Spinal cord (tissue), 10 donors: Measurements from ENCODE around the gene RBBP4. TPM values are rescaled to one million over a fixed set of nuclear protein-coding genes. Genes with fewer than 3 reads are reported as not detected.
"Not testable (repeated sequence)": the region's sequence is repeated elsewhere in the genome, so short reads cannot be mapped to it uniquely, and the experiment has no call there.

Experiments used
- DNase-seq, 6 donors: peaks; one replicate each; pipeline versions ENCODE4 v3.0.0 to v3.0.0-alpha.2; 2013 to 2015; ENCODE audit warnings: low spot score in 6 of 6, low read depth in 4 of 6
- H3K27ac ChIP-seq: one replicate; pipeline ENCODE4 v1.5.1; 2013; ENCODE audit warnings: low read depth, low read length, control low read depth
- H3K27me3 ChIP-seq: one replicate; pipeline ENCODE4 v1.6.1; 2013; ENCODE audit warnings: low read length; ENCODE audit not compliant: control insufficient read depth, insufficient read depth
- H3K36me3 ChIP-seq: one replicate; pipeline ENCODE4 v1.6.1; 2013; ENCODE audit warnings: low read length; ENCODE audit not compliant: control insufficient read depth, insufficient read depth
- H3K4me1 ChIP-seq: one replicate; pipeline ENCODE4 v1.6.1; 2013; ENCODE audit warnings: low read length; ENCODE audit not compliant: control insufficient read depth, insufficient read depth
- H3K4me3 ChIP-seq: one replicate; pipeline ENCODE4 v1.5.1; 2013; ENCODE audit warnings: low read depth, low read length, control low read depth
- H3K9me3 ChIP-seq: one replicate; pipeline ENCODE4 v1.6.1; 2013; ENCODE audit warnings: low read length; ENCODE audit not compliant: control insufficient read depth, insufficient read depth
- WGBS: methylation state at CpG from one replicate; pipeline ENCODE4 v1.1.5; 2013; ENCODE audit warnings: missing lambda C conversion rate; ENCODE audit not compliant: insufficient coverage; 5-methylcytosine and 5-hydroxymethylcytosine counted together
- polyA plus RNA-seq, 2 donors: library from polyadenylated mRNA; unstranded; fragments of 120-200 nt; gene quantifications; one replicate each; pipeline ENCODE4 v1.2.1, GENCODE V29; 2013; ENCODE audit not compliant: insufficient read length in 2 of 2
- total RNA-seq, 2 donors: library from RNA; depleted of rRNA in 1 of 2; stranded (reverse); fragments of 120-200 nt in 1 of 2; fragments of >200 nt in 1 of 2; gene quantifications; one replicate each; pipeline versions ENCODE4 v1.2.3 to v1.2.4, GENCODE V29; 2013 to 2014
- donor health status: healthy.

RBBP4 gene
- total and polyA plus RNA-seq, 4 donors, result 164 to 217 (median 190) TPM

GRCh38 chr1:32659581-32659980 lies 8.6 kb downstream of the RBBP4 start:
- Histone ChIP-seq H3K27me3 (no peaks in the 10 kb centered on the region), H3K4me1 (peaks cover 5% of the 10 kb centered on the region), H3K9me3 (no peaks in the 10 kb centered on the region), H3K4me3 (no peak overlapping the region), H3K36me3 (peaks cover 76% of the 10 kb centered on the region), H3K27ac (no peak overlapping the region)
- no peak for DNase-seq
- no CpG with 5 or more reads among the region's 1 CpG for WGBS

GRCh38 chr1:32665915-32666314 lies 14.9 kb downstream of the RBBP4 start:
- H3K27me3 ChIP-seq, result no peaks in the 10 kb centered on the region
- H3K27ac ChIP-seq, result no peak overlapping the region
- WGBS, result no CpG with 5 or more reads among the region's 1 CpG
- no peaks in the 10 kb centered on the region for H3K4me1 ChIP-seq
- no peaks in the 10 kb centered on the region for H3K9me3 ChIP-seq
- H3K36me3 ChIP-seq, result peaks cover 64% of the 10 kb centered on the region
- H3K4me3 ChIP-seq, result no peak overlapping the region
- DNase-seq, result no peak

DNA sequence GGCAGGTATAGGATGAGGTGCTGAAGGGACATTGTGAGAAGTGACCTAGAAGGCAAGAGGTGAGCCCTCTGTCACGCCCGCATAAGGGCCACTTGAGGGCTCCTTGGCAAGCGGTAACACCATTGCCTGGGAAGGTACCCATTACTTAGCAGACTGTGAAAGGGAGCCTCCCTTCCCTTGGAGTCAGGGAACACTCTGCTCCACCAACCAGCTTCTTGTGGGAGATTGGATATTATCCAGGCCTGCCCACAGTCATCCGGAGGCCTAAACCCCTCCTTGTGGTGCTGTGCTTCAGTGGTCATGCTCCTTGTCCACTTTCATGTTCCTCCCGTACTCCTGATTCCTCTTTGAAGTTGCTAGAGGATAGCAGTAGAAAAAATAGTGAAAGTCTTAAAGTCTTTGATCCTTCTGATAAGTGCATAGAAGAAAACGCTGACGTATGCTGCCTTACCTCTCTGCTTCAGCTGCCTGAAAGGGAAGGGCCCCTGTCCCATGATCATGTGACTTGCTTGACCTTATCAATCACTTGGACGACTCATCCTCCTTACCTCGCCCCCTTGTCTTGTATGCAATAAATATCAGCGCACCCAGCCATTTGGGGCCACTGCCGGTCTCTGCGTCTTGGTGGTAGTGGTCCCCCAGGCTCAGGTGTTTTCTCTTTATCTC lies 16.0 kb downstream of the RBBP4 start:
- DNase-seq, result no peak
- H3K4me3 ChIP-seq, result no peak overlapping the region
- no peaks in the 10 kb centered on the region for H3K4me1 ChIP-seq
- WGBS, result 90% methylated on average over 10 of the region's 12 CpGs
- no peaks in the 10 kb centered on the region for H3K9me3 ChIP-seq
- no peaks in the 10 kb centered on the region for H3K27me3 ChIP-seq
- peaks cover 63% of the 10 kb centered on the region for H3K36me3 ChIP-seq
- H3K27ac ChIP-seq, result no peak overlapping the region

DNA sequence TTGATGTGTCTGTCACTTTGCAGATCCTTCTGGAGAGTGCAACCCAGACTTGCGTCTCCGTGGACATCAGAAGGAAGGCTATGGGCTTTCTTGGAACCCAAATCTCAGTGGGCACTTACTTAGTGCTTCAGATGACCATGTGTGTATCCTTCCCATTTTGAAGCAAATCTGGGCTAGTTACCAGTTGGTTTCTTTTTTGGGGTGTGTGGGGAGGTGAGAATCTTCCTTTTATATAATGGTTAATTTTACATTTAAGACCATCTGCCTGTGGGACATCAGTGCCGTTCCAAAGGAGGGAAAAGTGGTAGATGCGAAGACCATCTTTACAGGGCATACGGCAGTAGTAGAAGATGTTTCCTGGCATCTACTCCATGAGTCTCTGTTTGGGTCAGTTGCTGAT lies 17.7 kb downstream of the RBBP4 start:
- H3K4me3 ChIP-seq, DNase-seq, H3K27ac ChIP-seq, H3K9me3 ChIP-seq, H3K4me1 ChIP-seq, H3K27me3 ChIP-seq: not testable (repeated sequence)
- H3K36me3 ChIP-seq, result peaks cover 61% of the 10 kb centered on the region
- WGBS, result 100% methylated on average over 5 of the region's 5 CpGs

DNA sequence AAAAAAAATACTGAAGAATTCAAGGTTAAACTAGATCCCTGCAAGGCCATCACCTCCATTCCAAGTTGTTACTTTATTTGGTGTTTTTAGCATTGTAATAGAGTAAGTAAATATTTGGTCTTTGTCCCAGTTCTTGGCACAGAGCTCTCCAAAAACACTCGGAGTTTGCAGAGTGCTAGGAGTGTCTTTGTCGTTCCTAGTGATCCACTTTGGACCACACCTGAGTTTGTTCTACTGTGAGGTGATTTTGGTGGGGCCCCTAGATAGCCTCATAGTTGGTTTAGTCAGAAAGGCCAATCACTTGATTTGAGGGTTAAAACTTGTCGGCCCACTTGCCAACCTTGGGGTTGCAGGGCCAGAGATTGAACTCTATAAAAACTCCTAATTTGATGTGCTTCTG lies 25.9 kb downstream of the RBBP4 start:
- no peak for DNase-seq
- WGBS, result 100% methylated on average over 2 of the region's 3 CpGs
- Histone ChIP-seq H3K36me3 (peaks cover 53% of the 10 kb centered on the region), H3K27me3 (no peaks in the 10 kb centered on the region), H3K4me1 (no peaks in the 10 kb centered on the region), H3K4me3 (no peak overlapping the region), H3K9me3 (no peaks in the 10 kb centered on the region), H3K27ac (no peak overlapping the region)

- H3K4me3 ChIP-seq, H3K9me3 ChIP-seq, H3K27me3 ChIP-seq, H3K27ac ChIP-seq, H3K4me1 ChIP-seq, DNase-seq: not testable (repeated sequence)
- WGBS, result no CpG with 5 or more reads among the region's 4 CpGs
- peaks cover 41% of the 10 kb centered on the region for H3K36me3 ChIP-seq
Observed at GRCh38 chr1:32679993-32680392, 29.0 kb downstream of the RBBP4 start.

- no peak for DNase-seq
- Histone ChIP-seq H3K27me3 (no peaks in the 10 kb centered on the region), H3K27ac (no peak overlapping the region), H3K9me3 (no peaks in the 10 kb centered on the region), H3K4me3 (no peak overlapping the region), H3K4me1 (peaks cover 6% of the 10 kb centered on the region), H3K36me3 (peaks cover 39% of the 10 kb centered on the region)
- WGBS, result no CpG with 5 or more reads among the region's 1 CpG
Observed at GRCh38 chr1:32680642-32681041, 29.6 kb downstream of the RBBP4 start.

DNA sequence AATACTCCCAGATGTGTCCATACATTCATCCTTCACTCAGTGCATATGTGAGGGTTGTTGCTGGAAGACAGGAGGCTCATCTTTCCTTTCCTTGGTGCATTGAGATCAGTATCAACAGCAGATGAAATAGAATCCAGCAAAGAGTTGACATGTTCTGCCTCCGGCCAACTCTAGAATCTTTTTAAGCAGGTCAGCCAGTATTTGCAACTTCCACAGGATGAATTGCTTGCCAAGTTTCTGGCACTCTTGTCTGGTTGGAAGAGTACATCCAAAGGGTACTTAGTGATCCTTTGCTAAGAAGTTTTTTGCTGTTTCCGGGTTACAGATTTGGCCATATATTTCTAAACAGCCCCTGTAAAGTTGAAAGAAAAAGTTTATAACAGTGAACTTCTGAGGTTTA lies 30.5 kb downstream of the RBBP4 start:
- H3K36me3 ChIP-seq, result peaks cover 33% of the 10 kb centered on the region
- no peak overlapping the region for H3K27ac ChIP-seq
- no peaks in the 10 kb centered on the region for H3K27me3 ChIP-seq
- 57% methylated on average over 1 of the region's 2 CpGs for WGBS
- H3K4me3 ChIP-seq, result no peak overlapping the region
- DNase-seq, result peak in 2 of 6 donors; percentile 14 to 39
- H3K9me3 ChIP-seq, result no peaks in the 10 kb centered on the region
- H3K4me1 ChIP-seq, result peaks cover 6% of the 10 kb centered on the region

DNA sequence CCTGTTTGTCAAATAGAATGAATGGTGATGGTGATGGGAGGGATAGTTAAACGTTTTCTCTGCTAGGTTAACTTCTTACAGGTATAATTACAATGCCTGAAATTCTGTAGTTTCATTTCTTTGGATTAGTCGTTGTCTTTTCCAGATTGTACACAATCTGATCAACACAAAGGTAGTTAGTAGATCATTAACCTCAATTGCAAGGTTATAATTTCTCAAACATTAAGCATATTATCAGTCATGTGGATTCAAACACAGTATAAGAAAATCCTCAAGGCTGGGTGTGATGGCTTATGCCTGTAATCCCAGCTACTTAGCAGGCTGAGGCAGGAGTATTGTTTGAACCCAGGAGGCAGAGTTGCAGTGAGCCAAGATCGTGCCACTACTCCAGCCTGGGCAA lies 31.0 kb downstream of the RBBP4 start:
- Histone ChIP-seq H3K36me3 (peaks cover 36% of the 10 kb centered on the region), H3K27ac (no peak overlapping the region), H3K4me3 (no peak overlapping the region), H3K27me3 (no peaks in the 10 kb centered on the region), H3K9me3 (no peaks in the 10 kb centered on the region), H3K4me1 (peaks cover 6% of the 10 kb centered on the region)
- no peak for DNase-seq
- no CpG with 5 or more reads among the region's 3 CpGs for WGBS

GRCh38 chr1:32683397-32683796 lies 32.4 kb downstream of the RBBP4 start:
- Histone ChIP-seq H3K27ac (no peak overlapping the region), H3K36me3 (peaks cover 35% of the 10 kb centered on the region)

More at GRCh38 chr1:32683397-32683796, 32.4 kb downstream of the RBBP4 start:
- Histone ChIP-seq H3K27me3 (no peaks in the 10 kb centered on the region), H3K4me3 (no peak overlapping the region), H3K9me3 (no peaks in the 10 kb centered on the region), H3K4me1 (peaks cover 6% of the 10 kb centered on the region)
- no peak for DNase-seq
- WGBS, result 88% methylated on average over 2 of the region's 3 CpGs
